IPS-18a (cell line): ENCODE measurements around the gene PLA2G2D.

Experiments
- H3K27ac ChIP-seq: one replicate; pipeline ENCODE4 v1.5.1; 2013; ENCODE audit warnings: low read length
- H3K27me3 ChIP-seq: one replicate; pipeline ENCODE4 v1.6.1; 2013; ENCODE audit warnings: mild to moderate bottlenecking, low read length; ENCODE audit not compliant: control insufficient read depth, insufficient read depth
- H3K36me3 ChIP-seq: one replicate; pipeline ENCODE4 v1.6.1; 2013; ENCODE audit warnings: low read depth, low read length; ENCODE audit not compliant: control insufficient read depth
- H3K4me1 ChIP-seq: one replicate; pipeline ENCODE4 v1.6.1; 2013; ENCODE audit warnings: low read depth, low read length; ENCODE audit not compliant: control insufficient read depth
- H3K4me3 ChIP-seq: one replicate; pipeline ENCODE4 v1.5.1; 2013; ENCODE audit warnings: low read length
- H3K9ac ChIP-seq: one replicate; pipeline ENCODE4 v1.6.1; 2013; ENCODE audit warnings: mild to moderate bottlenecking, low read length, moderate library complexity
- H3K9me3 ChIP-seq: one replicate; pipeline ENCODE4 v1.6.1; 2013; ENCODE audit warnings: low read depth, low read length; ENCODE audit not compliant: control insufficient read depth

PLA2G2D gene

GRCh38 chr1:20093940-20094391, 25.4 kb downstream of the PLA2G2D start:
- Histone ChIP-seq H3K9me3 (peaks cover 21% of the 10 kb centered on the region), H3K9ac (no peak overlapping the region), H3K36me3 (no peaks in the 10 kb centered on the region), H3K27ac (no peak overlapping the region), H3K27me3 (no peaks in the 10 kb centered on the region), H3K4me3 (no peak overlapping the region), H3K4me1 (no peaks in the 10 kb centered on the region)

GRCh38 chr1:20093303-20093702, 26.0 kb downstream of the PLA2G2D start:
- Histone ChIP-seq H3K4me1 (no peaks in the 10 kb centered on the region), H3K9ac (no peak overlapping the region), H3K36me3 (no peaks in the 10 kb centered on the region), H3K9me3 (peaks cover 21% of the 10 kb centered on the region), H3K4me3 (no peak overlapping the region), H3K27ac (no peak overlapping the region), H3K27me3 (no peaks in the 10 kb centered on the region)

- Histone ChIP-seq H3K4me1 (no peaks in the 10 kb centered on the region), H3K36me3 (no peaks in the 10 kb centered on the region), H3K9me3 (peaks cover 2% of the 10 kb centered on the region), H3K27ac (no peak overlapping the region), H3K9ac (no peak overlapping the region), H3K4me3 (no peak overlapping the region), H3K27me3 (no peaks in the 10 kb centered on the region)
These were observed 28.7 kb downstream of the PLA2G2D start for GRCh38 chr1:20090641-20091040.

GRCh38 chr1:20090119-20090518, 29.2 kb downstream of the PLA2G2D start:
- Histone ChIP-seq H3K4me1 (no peaks in the 10 kb centered on the region), H3K9me3 (no peaks in the 10 kb centered on the region), H3K36me3 (no peaks in the 10 kb centered on the region), H3K27ac (no peak overlapping the region), H3K9ac (no peak overlapping the region), H3K4me3 (no peak overlapping the region), H3K27me3 (no peaks in the 10 kb centered on the region)

- no peak overlapping the region for H3K4me3 ChIP-seq
- no peaks in the 10 kb centered on the region for H3K27me3 ChIP-seq
- no peak overlapping the region for H3K9ac ChIP-seq
- no peaks in the 10 kb centered on the region for H3K36me3 ChIP-seq
- no peaks in the 10 kb centered on the region for H3K9me3 ChIP-seq
- H3K27ac ChIP-seq: no peak overlapping the region
- H3K4me1 ChIP-seq: no peaks in the 10 kb centered on the region
These were observed 29.8 kb downstream of the PLA2G2D start for GRCh38 chr1:20089328-20090077.

- Histone ChIP-seq H3K9ac (no peak overlapping the region), H3K9me3 (no peaks in the 10 kb centered on the region), H3K27me3 (no peaks in the 10 kb centered on the region), H3K4me3 (no peak overlapping the region), H3K36me3 (no peaks in the 10 kb centered on the region), H3K27ac (no peak overlapping the region), H3K4me1 (no peaks in the 10 kb centered on the region)
These were observed 31.7 kb downstream of the PLA2G2D start for GRCh38 chr1:20087668-20088067.

GRCh38 chr1:20086800-20087199, 32.5 kb downstream of the PLA2G2D start:
- Histone ChIP-seq H3K27me3 (no peaks in the 10 kb centered on the region), H3K27ac (no peak overlapping the region), H3K9me3 (no peaks in the 10 kb centered on the region), H3K36me3 (no peaks in the 10 kb centered on the region), H3K4me1 (no peaks in the 10 kb centered on the region), H3K4me3 (no peak overlapping the region), H3K9ac (no peak overlapping the region)

- Histone ChIP-seq H3K36me3 (no peaks in the 10 kb centered on the region), H3K9ac (no peak overlapping the region), H3K27ac (no peak overlapping the region), H3K4me3 (no peak overlapping the region), H3K4me1 (no peaks in the 10 kb centered on the region), H3K9me3 (no peaks in the 10 kb centered on the region), H3K27me3 (no peaks in the 10 kb centered on the region)
These were observed 36.0 kb downstream of the PLA2G2D start for GRCh38 chr1:20083178-20083944.

GRCh38 chr1:20082772-20083171, 36.6 kb downstream of the PLA2G2D start:
- no peaks in the 10 kb centered on the region for H3K27me3 ChIP-seq

GRCh38 chr1:20081353-20081810, 38.0 kb downstream of the PLA2G2D start:
- Histone ChIP-seq H3K9me3 (no peaks in the 10 kb centered on the region), H3K9ac (no peak overlapping the region), H3K4me3 (no peak overlapping the region), H3K27me3 (no peaks in the 10 kb centered on the region), H3K4me1 (no peaks in the 10 kb centered on the region), H3K27ac (no peak overlapping the region), H3K36me3 (no peaks in the 10 kb centered on the region)

More at GRCh38 chr1:20082772-20083171, 36.6 kb downstream of the PLA2G2D start:
- H3K4me3 ChIP-seq: no peak overlapping the region
- H3K27ac ChIP-seq: no peak overlapping the region
- H3K36me3 ChIP-seq: no peaks in the 10 kb centered on the region
- no peaks in the 10 kb centered on the region for H3K9me3 ChIP-seq
- no peaks in the 10 kb centered on the region for H3K4me1 ChIP-seq
- H3K9ac ChIP-seq: no peak overlapping the region

- no peak overlapping the region for H3K27ac ChIP-seq
- H3K9ac ChIP-seq: no peak overlapping the region
- no peak overlapping the region for H3K4me3 ChIP-seq
- H3K9me3 ChIP-seq: no peaks in the 10 kb centered on the region
- no peaks in the 10 kb centered on the region for H3K4me1 ChIP-seq
- no peaks in the 10 kb centered on the region for H3K36me3 ChIP-seq
- no peaks in the 10 kb centered on the region for H3K27me3 ChIP-seq
These were observed 38.6 kb downstream of the PLA2G2D start for GRCh38 chr1:20080441-20081352.
